ENCODE data around the gene IPPK.

IPPK gene, protein sequence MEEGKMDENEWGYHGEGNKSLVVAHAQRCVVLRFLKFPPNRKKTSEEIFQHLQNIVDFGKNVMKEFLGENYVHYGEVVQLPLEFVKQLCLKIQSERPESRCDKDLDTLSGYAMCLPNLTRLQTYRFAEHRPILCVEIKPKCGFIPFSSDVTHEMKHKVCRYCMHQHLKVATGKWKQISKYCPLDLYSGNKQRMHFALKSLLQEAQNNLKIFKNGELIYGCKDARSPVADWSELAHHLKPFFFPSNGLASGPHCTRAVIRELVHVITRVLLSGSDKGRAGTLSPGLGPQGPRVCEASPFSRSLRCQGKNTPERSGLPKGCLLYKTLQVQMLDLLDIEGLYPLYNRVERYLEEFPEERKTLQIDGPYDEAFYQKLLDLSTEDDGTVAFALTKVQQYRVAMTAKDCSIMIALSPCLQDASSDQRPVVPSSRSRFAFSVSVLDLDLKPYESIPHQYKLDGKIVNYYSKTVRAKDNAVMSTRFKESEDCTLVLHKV

DNA sequence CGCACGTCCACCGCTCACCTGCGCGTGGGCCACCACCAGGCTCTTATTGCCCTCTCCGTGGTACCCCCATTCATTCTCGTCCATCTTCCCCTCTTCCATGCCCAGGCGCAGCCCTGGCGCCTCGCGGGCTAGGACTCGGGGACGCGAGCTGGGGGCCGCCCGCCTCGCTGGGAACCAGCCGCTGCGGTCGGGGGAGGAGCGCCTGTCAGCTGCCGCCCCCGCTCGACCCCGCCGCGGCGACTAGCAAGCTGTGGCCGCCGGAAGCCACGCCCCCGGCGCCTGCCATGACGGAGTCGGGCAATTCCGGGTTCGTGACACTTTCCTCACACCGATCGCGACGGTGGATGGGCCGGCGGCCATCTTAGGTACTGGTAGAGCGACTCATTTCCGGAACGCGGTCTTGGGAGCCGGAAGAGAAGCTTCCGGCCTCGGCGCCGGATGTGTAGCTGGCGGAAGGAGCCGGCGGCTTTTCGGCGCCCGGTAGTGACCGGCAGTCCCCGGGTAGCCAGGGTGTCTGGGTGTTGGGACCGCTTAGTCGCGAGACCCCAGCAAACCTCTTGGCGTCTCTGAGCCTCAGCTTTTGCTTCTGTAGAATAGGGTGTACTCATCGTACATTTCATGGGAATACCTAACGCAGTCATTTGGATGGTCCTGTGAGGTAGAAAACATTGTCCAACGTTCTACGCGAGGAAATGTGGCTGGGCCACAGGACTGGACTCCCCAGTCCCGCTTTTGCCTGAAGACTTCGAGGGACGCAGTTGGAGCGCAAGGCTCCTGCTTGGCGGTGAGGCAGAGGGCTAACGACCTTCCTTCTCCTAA, at the start of gene IPPK:
IPPK (minus strand) TSS at position 242 of the 819 bp plus-strand sequence; CDS start at position 99, 143 bp downstream.
- DNase-seq (ENCODE audit: low read depth): peak; percentile 98

DNA sequence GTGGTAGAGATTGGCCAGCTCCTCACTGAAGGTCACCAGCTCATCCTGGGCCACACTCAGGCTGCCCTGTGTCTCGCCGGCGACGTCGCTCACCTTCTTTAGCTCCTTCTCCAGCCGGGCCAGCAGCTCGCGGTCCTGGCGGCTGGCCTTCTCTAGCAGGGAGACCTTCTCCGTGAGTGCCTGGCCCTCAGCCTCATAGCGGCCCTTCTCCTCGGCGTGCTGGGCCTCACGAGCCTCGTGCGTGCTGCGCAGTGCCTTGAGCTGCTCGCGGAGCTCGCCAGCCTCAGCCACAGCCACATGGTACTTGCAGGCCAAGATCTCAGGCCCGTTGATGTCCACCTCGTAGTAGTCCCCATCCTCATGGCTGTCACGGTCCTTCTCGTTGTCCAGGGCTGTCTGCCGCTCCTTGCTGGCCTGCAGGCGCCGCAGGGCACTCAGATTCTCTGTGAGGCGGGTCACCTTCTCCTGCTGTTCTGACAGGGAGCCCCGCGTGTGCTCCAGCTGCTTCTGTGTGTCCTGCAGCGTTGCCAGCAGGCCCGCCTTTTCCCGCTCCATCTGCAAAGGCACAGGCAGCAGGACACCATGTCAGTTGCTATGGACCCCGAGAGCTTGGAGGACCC, 49.2 kb upstream of the IPPK start:
- DNase-seq (ENCODE audit: low read depth): no peak

DNA sequence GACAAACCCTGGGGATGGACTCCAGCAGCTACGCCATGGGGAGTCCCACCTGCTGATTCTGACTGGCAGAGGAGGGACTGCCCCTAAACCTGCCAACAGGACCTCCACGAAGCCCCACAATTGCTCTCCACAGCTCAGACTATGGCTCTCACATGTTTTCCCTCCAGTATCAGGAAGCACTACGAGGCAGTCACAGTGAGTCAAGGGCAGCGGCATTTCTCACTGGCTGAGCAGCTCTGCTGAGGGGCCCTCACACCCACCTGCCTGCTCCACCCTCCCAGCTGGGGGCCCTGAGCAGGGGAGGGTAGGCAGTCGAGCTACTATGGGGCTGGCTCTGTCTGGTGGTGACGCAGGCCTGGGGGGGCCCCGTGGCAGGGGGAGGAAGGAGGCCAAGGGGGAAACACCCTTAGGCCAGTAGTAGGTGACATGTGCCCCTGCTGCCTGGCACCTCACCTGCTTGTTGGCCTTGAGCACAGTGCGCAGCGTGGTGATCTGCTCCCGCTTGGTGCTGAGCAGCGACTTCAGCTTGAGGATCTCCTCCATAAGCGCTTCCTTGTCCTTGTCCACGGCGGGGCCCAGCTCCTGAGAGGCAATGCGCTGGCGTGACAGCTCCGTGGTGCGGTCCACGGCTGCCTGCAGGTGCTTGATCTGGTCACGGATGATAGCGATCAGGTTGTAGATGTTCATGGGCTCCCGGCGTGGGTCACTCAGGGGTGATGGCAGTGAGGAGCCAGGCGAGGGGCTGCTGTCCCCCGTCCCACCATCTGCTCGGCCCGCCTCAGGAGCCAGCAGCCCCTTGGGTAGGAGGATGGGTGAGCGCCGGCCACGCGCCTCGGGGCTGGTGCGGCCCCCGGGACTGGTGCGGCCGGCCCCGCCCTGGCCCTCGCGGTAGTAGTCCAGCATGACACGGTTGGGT, 48.4 kb upstream of the IPPK start:
- no peak for DNase-seq (ENCODE audit: low read depth)

DNA sequence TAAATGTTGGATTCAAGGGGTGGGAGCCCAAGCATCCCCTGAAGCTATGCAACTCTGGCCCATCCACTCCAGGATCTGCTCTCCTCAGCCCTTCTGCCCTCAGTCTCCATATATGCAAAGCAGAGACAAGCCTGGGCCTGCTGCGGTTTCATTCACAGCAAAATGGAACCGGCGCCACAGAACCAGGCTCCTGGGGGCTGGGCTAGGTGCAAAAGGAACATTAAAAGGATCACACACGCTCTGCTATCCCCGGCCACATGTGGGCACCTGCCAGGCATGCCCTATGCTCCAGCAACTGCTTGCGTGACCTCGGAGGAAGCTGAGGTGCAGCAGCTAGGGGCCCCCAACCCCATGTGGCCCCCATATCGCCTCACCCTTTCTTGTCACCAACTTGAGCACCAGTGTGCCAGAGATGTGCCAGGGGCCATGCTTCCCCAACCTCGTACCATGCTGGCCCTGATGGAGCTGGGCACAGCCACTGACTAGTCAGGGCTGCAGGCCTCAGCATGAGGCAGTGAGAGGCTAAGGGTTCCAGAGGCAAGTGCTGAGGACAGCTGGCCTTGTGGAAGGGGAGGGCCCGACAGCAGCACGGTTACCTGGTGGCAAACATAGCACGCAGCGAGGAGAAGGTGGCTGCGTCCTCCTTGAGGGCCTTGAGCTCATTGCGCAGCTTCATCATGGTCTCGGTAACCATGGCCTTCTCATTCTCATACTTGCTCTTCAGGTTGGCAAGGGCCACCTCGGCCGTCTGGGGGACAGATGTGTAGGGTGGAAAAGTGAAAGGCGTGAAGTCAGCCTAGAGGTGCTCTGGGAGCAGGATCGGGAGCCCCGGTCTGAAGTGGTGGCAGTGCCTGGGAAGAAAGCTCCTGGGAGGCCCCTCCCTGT, 47.5 kb upstream of the IPPK start:
- no peak for DNase-seq (ENCODE audit: low read depth)

DNA sequence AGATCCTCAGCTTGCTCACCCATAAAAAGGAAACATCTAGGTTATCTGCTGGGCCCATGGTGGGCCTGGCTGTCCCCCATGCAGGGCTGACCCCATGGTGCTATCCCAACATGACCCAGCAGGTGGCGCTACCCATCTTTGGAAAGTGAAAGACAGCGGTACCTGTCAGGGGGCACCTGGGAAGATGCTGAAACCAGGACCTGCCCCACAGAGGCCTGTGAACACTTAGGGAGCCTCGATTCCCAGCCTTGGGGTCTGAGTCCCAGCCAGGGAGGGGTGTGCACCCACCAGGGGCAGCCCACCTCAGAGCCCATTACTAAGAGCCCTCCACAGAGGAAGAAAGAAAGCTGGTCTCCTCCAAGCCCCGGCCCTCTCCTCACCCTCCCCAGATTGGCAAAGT, 46.6 kb upstream of the IPPK start:
- no peak for DNase-seq (ENCODE audit: low read depth)

DNA sequence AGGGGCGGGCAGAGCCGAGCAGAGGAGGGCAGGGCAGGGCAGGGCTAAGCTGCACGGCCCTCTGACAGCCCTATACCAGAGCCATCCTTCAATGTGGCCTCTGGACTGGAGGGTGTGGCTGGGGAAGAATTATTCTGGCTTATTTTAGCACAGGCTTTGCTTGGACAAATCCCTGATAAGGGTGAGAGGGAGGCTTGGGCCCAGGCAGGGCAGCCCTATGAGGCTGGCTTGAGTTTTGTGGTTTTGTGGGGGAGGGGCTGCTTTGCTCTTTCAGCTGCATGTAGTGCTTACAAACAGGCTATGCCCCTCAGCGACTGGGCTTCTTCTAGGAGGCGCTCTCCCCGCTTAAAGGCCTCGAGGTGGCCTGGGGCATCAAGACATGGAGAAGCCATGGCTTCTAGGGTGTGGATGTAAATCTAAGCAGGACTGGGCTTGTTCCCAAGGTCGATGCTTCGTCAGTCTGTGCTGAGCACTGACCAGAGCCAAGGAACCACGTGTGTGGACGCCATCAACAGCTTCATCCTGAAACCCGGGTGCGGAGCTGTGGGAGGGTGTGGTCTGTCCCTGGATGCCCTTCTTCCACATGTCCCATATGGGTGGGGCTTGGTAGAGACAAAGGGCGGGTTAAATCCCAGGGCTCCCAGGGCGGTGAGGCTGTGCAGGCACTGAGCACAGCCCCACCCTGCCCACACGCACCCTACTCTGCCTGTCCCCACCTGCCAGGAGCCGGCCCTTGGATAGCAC, 45.7 kb upstream of the IPPK start:
- DNase-seq (ENCODE audit: low read depth): no peak

DNA sequence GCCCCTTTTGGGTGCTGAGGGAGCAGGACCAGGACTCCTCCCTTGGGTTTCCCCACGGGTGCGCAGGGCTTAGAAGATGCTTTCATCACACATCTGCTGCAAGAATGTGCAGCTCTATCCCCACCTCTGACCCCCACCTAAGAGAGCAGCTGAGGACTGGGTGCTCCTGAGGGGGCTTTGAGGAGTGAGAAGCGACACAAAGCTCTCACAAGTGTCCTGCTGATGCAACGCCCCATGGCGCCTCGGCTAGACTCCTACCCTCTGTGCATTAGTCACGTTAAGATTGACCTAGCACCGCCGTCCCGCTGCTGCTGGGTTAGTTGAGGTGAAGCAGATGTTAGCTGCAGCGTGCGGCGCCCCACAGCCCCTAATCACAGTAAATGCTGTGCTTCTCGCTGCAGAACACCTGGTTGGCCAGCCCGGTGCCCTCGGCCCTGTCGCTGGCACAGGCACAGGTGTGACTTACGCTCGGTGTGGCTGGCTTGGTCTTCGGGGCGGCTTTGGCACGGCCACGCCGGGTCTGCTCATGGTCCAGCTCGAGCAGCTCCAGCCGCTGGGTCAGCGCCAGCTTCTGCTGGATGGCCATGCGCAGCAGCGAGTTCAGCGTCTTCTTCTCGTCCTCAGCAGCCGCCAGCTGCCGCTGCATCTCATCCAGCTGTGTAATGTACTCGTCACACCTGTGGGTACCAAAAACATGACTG, 45.0 kb upstream of the IPPK start:
- no peak for DNase-seq (ENCODE audit: low read depth)

DNA sequence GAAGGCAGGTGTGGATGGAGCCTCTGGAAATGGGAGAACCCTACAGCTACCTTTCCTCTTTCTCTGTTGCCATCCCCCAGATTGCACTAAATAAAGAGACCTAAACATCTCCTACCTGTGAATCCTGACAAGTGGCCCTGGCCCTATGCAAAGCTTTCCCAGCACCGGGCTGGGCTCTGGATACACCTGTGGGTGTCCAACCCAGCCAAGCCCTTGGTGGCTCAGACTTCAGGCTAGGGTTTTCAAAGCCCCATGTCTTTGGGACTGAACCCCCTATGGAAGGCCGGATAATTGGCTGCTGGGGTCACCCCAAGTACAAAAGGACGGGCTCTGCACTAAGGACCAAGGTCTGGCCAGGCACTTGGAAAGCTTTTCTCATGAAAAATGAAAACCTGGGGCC, 44.1 kb upstream of the IPPK start:
- no peak for DNase-seq (ENCODE audit: low read depth)

DNA sequence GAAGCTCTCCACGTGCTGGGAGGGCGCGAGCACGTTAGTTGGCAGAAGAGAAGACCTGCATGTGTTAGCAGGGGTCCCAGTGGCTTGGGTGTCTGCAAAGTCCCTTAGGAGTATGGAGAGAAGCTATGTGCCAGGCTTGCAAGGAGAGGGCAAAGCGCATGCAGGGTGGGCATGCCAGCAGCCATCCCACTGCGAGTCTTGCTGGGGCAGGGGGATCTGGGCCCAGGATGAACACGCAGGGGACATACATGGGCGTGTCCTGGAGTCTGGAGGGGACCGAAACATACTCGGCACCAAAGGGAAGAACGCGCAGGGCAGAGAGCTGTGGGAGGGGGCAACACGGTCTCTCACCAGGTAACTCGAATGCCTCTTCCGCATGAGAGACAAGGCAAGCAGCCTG, 43.6 kb upstream of the IPPK start:
- no peak for DNase-seq (ENCODE audit: low read depth)

DNA sequence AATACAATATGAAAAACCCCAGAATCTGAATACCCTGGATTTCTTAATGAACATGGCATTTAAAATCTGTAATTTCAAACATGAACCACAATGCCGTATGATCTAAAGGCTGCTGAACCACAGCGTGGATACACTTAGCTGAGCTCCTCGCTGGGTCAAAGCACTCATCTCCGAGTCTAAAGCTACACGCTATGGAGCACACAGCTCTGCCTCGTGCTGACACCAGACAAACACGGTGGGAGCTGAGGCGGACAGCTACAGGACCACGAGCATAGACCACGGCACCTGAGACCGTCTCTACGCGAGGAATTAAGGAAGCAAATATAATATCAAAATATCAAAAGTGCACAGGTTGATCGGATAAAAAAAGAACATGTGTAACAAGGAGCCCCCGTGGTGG, 42.8 kb upstream of the IPPK start:
- no peak for DNase-seq (ENCODE audit: low read depth)

DNA sequence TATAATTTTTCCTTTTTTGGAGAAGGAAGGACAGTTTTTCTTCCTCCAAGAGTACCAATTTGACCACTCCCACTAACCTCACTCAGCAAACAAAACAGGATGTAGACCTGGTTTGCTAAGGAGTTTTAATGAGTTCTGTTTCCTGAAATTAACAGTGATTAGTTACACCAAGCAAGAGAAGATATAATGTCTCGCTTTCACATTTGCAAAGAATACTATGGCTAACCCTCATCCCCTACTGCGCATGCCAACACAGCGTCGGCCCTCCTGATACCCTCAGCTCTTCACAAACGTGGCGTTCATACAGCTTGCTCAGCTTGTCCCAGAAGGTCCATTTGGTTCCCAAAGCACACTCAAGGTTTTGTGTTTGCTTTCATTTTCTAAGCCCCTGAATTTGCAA, 41.9 kb upstream of the IPPK start:
- DNase-seq (ENCODE audit: low read depth): no peak

DNA sequence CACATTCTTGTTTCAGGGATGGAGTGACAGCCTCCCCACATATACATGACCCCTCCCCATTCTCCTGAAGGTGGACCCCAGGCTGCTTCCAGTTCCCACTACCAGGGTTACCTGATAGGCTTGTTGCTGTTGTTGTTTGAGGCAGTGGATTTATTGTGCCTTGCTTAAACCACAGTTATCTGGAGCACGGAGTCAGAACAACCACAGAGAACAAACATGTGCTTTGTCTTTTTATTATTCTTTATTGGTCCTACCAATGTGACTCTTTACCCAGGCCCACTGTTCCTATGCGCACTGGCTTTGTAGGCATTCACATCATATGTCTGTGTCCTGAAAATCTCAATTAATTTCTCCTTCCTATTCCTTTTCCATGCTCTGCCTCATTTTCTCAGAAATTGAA, 41.2 kb upstream of the IPPK start:
- DNase-seq (ENCODE audit: low read depth): no peak

DNA sequence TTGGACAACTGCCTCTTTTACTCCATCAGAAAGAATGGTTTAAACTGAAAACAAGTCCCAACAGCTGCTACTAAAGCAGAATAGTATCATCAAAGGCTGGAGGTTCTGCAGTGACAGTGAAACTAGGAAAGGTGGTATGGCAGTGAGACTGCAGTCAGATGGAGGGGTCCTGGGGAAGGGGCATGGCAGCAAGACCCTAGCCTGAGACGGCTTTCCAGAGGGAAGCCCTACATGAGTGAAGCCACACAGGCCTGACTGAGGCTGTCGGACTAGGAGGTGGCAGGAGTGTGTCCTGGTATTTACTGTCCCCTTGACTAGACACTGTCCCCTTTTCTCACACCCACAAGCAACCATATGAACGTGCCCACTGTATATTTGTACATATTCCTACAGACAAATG, 40.4 kb upstream of the IPPK start:
- DNase-seq (ENCODE audit: low read depth): no peak

DNA sequence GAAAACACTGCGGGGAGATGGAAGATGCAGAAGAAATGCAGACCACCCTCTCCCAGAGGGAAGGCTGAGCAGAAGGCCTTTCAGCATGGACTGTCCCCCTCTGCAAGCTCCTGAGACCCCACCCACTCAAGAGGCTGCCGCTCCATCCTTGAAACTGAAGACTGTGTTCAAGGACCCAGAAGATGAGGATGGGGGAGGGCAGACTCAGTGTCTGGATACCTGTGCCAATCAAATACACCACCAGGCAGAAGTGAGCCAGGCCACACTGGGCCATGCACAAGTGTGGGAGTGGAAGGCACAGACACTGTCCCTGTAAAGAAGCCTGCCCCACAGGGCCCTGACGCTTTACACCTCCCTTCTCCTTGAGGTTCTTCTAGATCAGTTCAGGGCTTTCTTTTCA, 40.0 kb upstream of the IPPK start:
- no peak for DNase-seq (ENCODE audit: low read depth)

DNA sequence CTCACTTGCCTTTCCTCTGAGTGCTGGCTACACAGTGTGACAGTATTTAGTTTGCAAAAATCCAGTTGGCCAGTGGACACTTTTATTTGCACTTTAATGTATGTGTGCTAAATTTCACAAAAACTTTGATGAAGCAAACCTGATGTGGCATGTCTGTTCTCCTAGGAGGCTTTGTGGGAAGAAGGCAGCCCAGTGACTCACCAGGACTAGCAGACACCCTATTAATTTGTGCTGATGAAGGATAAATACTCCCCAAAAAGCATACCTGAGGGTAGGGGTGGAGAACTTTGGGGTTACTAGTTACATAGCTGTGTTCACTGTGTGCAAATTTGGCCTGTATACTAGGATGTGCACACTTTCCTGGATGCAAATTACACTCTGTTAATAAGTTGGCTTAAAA, 39.3 kb upstream of the IPPK start:
- DNase-seq (ENCODE audit: low read depth): no peak

DNA sequence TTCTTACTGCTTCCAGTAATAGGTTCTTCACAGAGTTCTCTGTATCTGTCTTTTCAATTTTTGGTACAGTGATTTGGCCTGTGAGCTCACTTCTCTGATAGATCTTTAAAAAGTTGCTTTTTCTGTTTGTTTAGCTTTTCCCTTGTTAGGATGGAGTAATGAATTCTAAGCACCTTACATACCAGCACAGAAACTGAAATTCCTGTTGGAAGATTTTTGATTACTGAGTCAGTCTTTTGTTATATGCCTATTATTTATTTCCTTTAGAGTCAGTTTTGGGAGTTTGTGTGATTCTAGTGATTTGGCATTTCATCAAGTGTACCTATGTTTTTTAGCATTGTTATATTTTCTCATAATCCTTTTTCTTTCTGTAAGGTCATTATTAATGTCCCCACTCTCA, 37.6 kb upstream of the IPPK start:
- no peak for DNase-seq (ENCODE audit: low read depth)

DNA sequence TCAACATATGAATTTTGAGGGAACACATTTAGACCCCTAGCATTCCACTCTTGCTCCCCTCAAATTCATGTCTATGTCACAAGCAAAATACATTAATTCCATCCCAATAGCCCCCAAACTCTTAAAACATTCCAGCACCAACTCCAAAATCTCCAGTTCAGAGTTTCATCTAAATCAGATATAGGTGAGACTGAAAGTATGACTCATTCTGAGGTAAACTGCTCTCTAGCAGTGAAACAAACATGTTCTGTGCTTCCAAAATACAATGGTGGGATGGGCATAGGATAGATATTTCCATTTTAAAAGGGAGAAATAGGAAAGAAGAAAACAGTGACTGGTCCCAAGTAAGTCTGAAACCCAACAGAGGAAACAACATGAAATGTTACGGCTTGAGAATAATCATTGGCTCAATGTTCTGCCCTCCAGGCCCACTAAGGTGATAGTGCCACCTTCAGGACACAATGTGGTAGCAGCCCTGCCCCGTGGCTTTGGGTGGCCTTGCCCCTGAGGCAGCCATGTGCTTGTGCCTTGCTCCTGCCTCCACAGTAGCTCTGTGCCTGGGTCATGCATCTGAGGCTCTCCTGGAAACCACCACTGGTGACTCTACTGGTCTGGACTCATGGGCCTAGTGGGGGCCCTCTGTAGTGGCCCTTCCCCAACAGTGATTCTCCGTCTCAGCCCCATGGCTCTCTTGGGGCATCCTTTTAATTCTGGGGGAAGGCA, 36.4 kb upstream of the IPPK start:
- no peak for DNase-seq (ENCODE audit: low read depth)

DNA sequence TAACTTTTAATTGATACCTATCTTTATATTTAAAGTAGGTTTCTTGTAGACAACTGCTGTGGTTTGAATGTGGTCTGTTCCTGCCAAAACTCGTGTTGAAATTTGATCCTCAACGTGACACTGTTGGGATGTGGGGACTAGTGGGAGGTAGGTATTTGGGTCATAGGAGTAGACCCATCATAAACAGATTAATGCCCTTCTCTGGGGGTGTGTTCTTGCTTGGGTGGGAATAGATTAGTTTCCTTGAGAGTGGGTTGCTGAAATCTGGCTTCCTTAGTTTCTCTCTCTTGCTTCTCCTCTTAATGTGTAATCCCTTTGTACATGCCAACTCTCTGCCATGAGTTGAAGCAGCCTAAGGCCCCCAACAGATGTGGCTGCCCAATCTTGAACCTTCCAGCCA, 34.6 kb upstream of the IPPK start:
- no peak for DNase-seq (ENCODE audit: low read depth)

DNA sequence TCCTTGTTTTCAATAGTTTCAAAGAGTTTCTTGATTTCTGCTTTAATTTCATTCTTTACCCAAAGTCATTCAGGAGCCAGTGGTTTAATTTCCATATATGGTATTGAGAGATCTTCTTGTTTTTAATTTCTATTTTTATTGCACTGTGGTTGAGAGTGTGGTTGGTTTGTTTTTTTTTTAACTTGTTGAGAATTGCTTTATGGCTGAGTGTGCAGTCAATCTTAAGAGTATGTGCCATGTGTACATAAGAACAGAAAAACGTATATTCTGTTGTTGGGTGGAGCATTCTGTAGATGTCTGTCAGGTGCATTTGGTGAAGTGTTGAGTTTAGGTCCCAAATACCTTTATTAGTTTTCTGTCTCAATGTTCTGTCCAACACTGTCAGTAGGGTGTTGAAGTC, 26.7 kb upstream of the IPPK start:
- DNase-seq (ENCODE audit: low read depth): no peak
